ENCODE data around the gene TTC39C.

DNA sequence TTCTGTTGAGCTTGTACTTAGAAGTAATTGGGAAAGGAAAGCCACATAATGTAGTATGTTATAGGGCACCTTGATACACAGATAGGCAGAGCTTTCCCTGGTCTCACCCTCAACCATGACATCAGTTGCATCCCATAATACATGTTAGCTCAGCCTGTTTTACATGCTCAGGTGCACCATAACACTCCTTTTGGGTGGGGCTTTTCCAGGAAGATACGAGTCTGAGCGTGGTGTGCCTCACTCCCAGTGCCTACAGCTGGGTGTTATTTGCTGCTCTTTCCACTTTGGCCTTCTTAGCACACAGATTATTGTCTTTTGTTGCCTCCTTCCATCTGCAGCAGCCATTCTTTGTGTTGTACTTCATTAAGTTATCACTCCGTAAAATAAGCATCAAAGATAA lies 11.9 kb downstream of the TTC39C start:
- TF ChIP-seq, protein P1, sequence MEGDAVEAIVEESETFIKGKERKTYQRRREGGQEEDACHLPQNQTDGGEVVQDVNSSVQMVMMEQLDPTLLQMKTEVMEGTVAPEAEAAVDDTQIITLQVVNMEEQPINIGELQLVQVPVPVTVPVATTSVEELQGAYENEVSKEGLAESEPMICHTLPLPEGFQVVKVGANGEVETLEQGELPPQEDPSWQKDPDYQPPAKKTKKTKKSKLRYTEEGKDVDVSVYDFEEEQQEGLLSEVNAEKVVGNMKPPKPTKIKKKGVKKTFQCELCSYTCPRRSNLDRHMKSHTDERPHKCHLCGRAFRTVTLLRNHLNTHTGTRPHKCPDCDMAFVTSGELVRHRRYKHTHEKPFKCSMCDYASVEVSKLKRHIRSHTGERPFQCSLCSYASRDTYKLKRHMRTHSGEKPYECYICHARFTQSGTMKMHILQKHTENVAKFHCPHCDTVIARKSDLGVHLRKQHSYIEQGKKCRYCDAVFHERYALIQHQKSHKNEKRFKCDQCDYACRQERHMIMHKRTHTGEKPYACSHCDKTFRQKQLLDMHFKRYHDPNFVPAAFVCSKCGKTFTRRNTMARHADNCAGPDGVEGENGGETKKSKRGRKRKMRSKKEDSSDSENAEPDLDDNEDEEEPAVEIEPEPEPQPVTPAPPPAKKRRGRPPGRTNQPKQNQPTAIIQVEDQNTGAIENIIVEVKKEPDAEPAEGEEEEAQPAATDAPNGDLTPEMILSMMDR (conservative IDR thresholded peaks at IDR 0.05 in 1 of 2, IDR thresholded peaks at IDR 0.05 in 1 of 2; ENCODE audit: low read depth in 1 of 2, low read length in 2 of 2), result no peak
- TF ChIP-seq EZH2 (IDR thresholded peaks at IDR 0.05; ENCODE audit: low read length, missing control alignments), result no peak
